Measurements from ENCODE around the gene CCDC74A. TPM values are rescaled to one million over a fixed set of nuclear protein-coding genes. Genes with fewer than 3 reads are reported as not detected.
A peak's percentile ranks its signal among the peaks of the same experiment; 100 is the strongest.

The CCDC74A gene
- total and polyA plus RNA-seq, 9 of the 15 experiments (the other 6 are each of a cell fraction or from before 2014, with no cell fraction given), result 1.1 to 38.1 (median 9.6) TPM

DNA sequence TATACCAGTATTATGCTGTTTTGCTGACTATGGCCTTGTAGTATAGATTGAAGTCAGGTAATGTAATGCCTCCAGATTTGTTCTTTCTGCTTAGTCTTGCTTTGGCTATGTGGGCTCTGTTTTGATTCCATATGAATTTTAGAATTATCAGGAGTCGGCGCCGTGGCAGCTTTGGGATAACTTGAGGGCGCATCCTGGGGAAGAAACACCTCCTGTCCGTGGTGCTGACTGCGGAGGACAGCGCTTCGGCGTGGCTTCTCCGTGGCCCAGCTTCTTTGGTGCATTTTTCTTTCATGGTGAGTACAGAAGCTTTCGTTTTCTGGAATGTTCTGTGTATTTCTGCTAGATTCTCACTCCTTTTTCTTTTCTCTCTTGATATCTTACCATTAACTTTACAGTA is 25.2 kb downstream of the CCDC74A start (continued):
- TF ChIP-seq, protein P1, sequence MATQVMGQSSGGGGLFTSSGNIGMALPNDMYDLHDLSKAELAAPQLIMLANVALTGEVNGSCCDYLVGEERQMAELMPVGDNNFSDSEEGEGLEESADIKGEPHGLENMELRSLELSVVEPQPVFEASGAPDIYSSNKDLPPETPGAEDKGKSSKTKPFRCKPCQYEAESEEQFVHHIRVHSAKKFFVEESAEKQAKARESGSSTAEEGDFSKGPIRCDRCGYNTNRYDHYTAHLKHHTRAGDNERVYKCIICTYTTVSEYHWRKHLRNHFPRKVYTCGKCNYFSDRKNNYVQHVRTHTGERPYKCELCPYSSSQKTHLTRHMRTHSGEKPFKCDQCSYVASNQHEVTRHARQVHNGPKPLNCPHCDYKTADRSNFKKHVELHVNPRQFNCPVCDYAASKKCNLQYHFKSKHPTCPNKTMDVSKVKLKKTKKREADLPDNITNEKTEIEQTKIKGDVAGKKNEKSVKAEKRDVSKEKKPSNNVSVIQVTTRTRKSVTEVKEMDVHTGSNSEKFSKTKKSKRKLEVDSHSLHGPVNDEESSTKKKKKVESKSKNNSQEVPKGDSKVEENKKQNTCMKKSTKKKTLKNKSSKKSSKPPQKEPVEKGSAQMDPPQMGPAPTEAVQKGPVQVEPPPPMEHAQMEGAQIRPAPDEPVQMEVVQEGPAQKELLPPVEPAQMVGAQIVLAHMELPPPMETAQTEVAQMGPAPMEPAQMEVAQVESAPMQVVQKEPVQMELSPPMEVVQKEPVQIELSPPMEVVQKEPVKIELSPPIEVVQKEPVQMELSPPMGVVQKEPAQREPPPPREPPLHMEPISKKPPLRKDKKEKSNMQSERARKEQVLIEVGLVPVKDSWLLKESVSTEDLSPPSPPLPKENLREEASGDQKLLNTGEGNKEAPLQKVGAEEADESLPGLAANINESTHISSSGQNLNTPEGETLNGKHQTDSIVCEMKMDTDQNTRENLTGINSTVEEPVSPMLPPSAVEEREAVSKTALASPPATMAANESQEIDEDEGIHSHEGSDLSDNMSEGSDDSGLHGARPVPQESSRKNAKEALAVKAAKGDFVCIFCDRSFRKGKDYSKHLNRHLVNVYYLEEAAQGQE (IDR thresholded peaks at IDR 0.05; ENCODE audit: borderline replicate concordance), result peak; percentile 81
- TF ChIP-seq, protein P1 (CRISPR knock-in tag; IDR thresholded peaks at IDR 0.05; ENCODE audit: low read depth), result no peak

- H3K9ac ChIP-seq (ENCODE audit: insufficient read depth in 1 of 2, low read depth in 2 of 2, low read length in 2 of 2), result no peak overlapping the region
- no peak overlapping the region for H3K4me2 ChIP-seq (ENCODE audit: insufficient read depth, low read length)
- WGBS (ENCODE audit: insufficient coverage, low coverage, missing lambda C conversion rate), result 30% methylated on average over 7 of the region's 7 CpGs
- ChIA-PET CTCF (ENCODE audit: low intra/inter-chr PET ratio) (no interaction called here), POLR2A (no interaction called here)
- H3K9me3 ChIP-seq (replicated peaks; ENCODE audit: control insufficient read depth, insufficient read depth, low read depth, low read length), result no peaks in the 10 kb centered on the region
- no peaks in the 10 kb centered on the region for H4K20me1 ChIP-seq (replicated peaks; ENCODE audit: control insufficient read depth, insufficient read depth, low read length)
- H2AFZ ChIP-seq (ENCODE audit: low read depth, low read length), result no peak overlapping the region
- FAIRE-seq (no peak), DNase-seq (ENCODE audit: extremely low read depth in 1 of 4, low spot score in 3 of 4) (no peak), ATAC-seq (no peak; the same call in 2 of the 3 replicates)
- H3K9me1 ChIP-seq (ENCODE audit: control insufficient read depth, insufficient read depth, low read length), result no peaks in the 10 kb centered on the region
- in situ Hi-C loops (cut with MboI), result loop anchor here (25.0 kb wide), 1 partner anchor 580 kb away; no protein-coding TSS in a partner anchor
- no peaks in the 10 kb centered on the region for H3K79me2 ChIP-seq (ENCODE audit: control insufficient read depth, insufficient read depth, low read length)
- peaks cover 8 to 18% of the 10 kb centered on the region in 2 experiments; a peak in 2 of 5 replicates for H3K27me3 ChIP-seq (ENCODE audit: control insufficient read depth in 2 of 2, insufficient read depth in 2 of 2, low read length in 2 of 2)
- no peaks in the 10 kb centered on the region for H3K36me3 ChIP-seq (ENCODE audit: control insufficient read depth, insufficient read depth, low read length)
- no peaks in the 10 kb centered on the region for H3K4me1 ChIP-seq (replicated peaks in 1 of 2; ENCODE audit: control insufficient read depth in 2 of 2, insufficient read depth in 2 of 2, low read length in 2 of 2)
- intact Hi-C loops (cut with micrococcal nuclease), result no loop called here
- BruUV-seq (replicated peaks), result no TSS peak
- H3K4me3 ChIP-seq, result no peak overlapping the region
- no peak overlapping the region for H3K27ac ChIP-seq (ENCODE audit: extremely low read depth, low read depth, low read length)
- TF ChIP-seq, protein P2, sequence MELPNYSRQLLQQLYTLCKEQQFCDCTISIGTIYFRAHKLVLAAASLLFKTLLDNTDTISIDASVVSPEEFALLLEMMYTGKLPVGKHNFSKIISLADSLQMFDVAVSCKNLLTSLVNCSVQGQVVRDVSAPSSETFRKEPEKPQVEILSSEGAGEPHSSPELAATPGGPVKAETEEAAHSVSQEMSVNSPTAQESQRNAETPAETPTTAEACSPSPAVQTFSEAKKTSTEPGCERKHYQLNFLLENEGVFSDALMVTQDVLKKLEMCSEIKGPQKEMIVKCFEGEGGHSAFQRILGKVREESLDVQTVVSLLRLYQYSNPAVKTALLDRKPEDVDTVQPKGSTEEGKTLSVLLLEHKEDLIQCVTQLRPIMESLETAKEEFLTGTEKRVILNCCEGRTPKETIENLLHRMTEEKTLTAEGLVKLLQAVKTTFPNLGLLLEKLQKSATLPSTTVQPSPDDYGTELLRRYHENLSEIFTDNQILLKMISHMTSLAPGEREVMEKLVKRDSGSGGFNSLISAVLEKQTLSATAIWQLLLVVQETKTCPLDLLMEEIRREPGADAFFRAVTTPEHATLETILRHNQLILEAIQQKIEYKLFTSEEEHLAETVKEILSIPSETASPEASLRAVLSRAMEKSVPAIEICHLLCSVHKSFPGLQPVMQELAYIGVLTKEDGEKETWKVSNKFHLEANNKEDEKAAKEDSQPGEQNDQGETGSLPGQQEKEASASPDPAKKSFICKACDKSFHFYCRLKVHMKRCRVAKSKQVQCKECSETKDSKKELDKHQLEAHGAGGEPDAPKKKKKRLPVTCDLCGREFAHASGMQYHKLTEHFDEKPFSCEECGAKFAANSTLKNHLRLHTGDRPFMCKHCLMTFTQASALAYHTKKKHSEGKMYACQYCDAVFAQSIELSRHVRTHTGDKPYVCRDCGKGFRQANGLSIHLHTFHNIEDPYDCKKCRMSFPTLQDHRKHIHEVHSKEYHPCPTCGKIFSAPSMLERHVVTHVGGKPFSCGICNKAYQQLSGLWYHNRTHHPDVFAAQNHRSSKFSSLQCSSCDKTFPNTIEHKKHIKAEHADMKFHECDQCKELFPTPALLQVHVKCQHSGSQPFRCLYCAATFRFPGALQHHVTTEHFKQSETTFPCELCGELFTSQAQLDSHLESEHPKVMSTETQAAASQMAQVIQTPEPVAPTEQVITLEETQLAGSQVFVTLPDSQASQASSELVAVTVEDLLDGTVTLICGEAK (IDR thresholded peaks at IDR 0.05), result no peak
- TF ChIP-seq, protein P2 (CRISPR knock-in tag; IDR thresholded peaks at IDR 0.05), result no peak
Observed at GRCh38 chr2:131556998-131557397, 29.3 kb downstream of the CCDC74A start.

Measured in K562 (cell line).